WTC11 (cell line): ENCODE data around the gene ELAPOR1. TPM values are rescaled to one million over a fixed set of nuclear protein-coding genes. Genes with fewer than 3 reads are reported as not detected.
A peak's percentile ranks its signal among the peaks of the same experiment; 100 is the strongest.

Experiments used
- ATAC-seq: fragments of 200-7000 bp; cut with Tn5 transposase; 2 replicates; pipeline ENCODE4 v1.10.0; 2021; ENCODE audit warnings: mild to moderate bottlenecking, moderate library complexity
- CTCF ChIA-PET: fragments of 300-600 bp; sonication (Branson Sonifier 250); formaldehyde crosslinking; loops from one replicate; lab custom pipeline; 2021; ENCODE audit warnings: antibody characterized with exemption; lab: Charles Lee
- POLR2A ChIA-PET: fragments of 350-600 bp; sonication (Branson Sonifier 250); formaldehyde crosslinking; loops from one replicate; lab custom pipeline; 2021; ENCODE audit warnings: antibody characterized with exemption; lab: Charles Lee
- DNase-seq: peaks from one replicate; pipeline ENCODE4 v3.0.0; 2021; ENCODE audit warnings: low spot score
- H3K27ac Mint-ChIP-seq: 2 replicates; pipeline ENCODE4 v1.8.0; 2021; ENCODE audit warnings: mixed read lengths
- H3K27me3 Mint-ChIP-seq: 2 replicates; pipeline ENCODE4 v1.8.0; 2021; ENCODE audit warnings: low read depth, mild to moderate bottlenecking, moderate library complexity, mixed read lengths
- H3K36me3 Mint-ChIP-seq: 2 replicates; pipeline ENCODE4 v1.8.0; 2021; ENCODE audit warnings: mixed read lengths
- H3K4me1 Mint-ChIP-seq: 2 replicates; pipeline ENCODE4 v1.8.0; 2022; ENCODE audit warnings: mixed read lengths
- H3K4me3 Mint-ChIP-seq: 2 replicates; pipeline ENCODE4 v1.8.0; 2021; ENCODE audit warnings: mild to moderate bottlenecking, moderate library complexity, mixed read lengths
- H3K9me3 Mint-ChIP-seq: 2 replicates; pipeline ENCODE4 v1.8.0; 2021; ENCODE audit warnings: mixed read lengths
- AR ChIP-seq: fragments of 250-450 bp; sonication (Bioruptor Pico); IDR thresholded peaks from 2 replicates; pipeline ENCODE4 v1.9.0; 2021; ENCODE audit warnings: mild to moderate bottlenecking
- ARID4B ChIP-seq: sonication (generic); formaldehyde crosslinking; IDR thresholded peaks from 2 replicates; pipeline ENCODE4 v1.8.0; 2023; ENCODE audit warnings: missing genetic modification reagents, mild to moderate bottlenecking, borderline replicate concordance
- ATF2 ChIP-seq: sonication (generic); formaldehyde crosslinking; IDR thresholded peaks from 2 replicates; pipeline ENCODE4 v1.8.1; 2022; ENCODE audit warnings: low read depth, missing genetic modification reagents, borderline replicate concordance
- GABPB1 ChIP-seq: sonication (generic); formaldehyde crosslinking; IDR thresholded peaks from 2 replicates; pipeline ENCODE4 v1.8.1; 2023; ENCODE audit warnings: mild to moderate bottlenecking, missing genetic modification reagents
- KAT7 ChIP-seq: sonication (generic); formaldehyde crosslinking; IDR thresholded peaks from 2 replicates; pipeline ENCODE4 v1.8.1; 2023; ENCODE audit warnings: missing genetic modification reagents, mild to moderate bottlenecking, borderline replicate concordance
- MAX ChIP-seq: sonication (generic); formaldehyde crosslinking; IDR thresholded peaks from 2 replicates; pipeline ENCODE4 v1.8.0; 2022; ENCODE audit warnings: mild to moderate bottlenecking, missing genetic modification reagents
- PREB ChIP-seq: sonication (generic); formaldehyde crosslinking; IDR thresholded peaks from 2 replicates; pipeline ENCODE4 v1.8.1; 2022; ENCODE audit warnings: mild to moderate bottlenecking, missing genetic modification reagents, moderate library complexity, borderline replicate concordance
- RORB ChIP-seq: fragments of 250-450 bp; sonication (Bioruptor Pico); IDR thresholded peaks from 2 replicates; pipeline ENCODE4 v1.9.0; 2021; ENCODE audit warnings: mild to moderate bottlenecking
- SP1 ChIP-seq: sonication (generic); formaldehyde crosslinking; conservative IDR thresholded peaks from 2 replicates; pipeline ENCODE4 v1.8.1; 2022; ENCODE audit warnings: missing genetic modification reagents
- TEAD4 ChIP-seq: sonication (generic); formaldehyde crosslinking; IDR thresholded peaks from 2 replicates; pipeline ENCODE4 v1.8.0; 2022; ENCODE audit warnings: mild to moderate bottlenecking, missing genetic modification reagents
- USF1 ChIP-seq: sonication (generic); formaldehyde crosslinking; IDR thresholded peaks from 2 replicates; pipeline ENCODE4 v1.8.0; 2022; ENCODE audit warnings: mild to moderate bottlenecking, missing genetic modification reagents
- ZBTB43 ChIP-seq: sonication (generic); formaldehyde crosslinking; IDR thresholded peaks from 2 replicates; pipeline ENCODE4 v1.8.1; 2023; ENCODE audit warnings: mild to moderate bottlenecking, missing genetic modification reagents
- ZNF232 ChIP-seq: sonication (generic); formaldehyde crosslinking; IDR thresholded peaks from 2 replicates; pipeline ENCODE4 v1.8.0; 2022; ENCODE audit warnings: mild to moderate bottlenecking, missing genetic modification reagents
- ZNF396 ChIP-seq: fragments of 250-450 bp; sonication (Bioruptor Pico); IDR thresholded peaks from 2 replicates; pipeline ENCODE4 v1.8.0; 2021; ENCODE audit warnings: mild to moderate bottlenecking, moderate library complexity, borderline replicate concordance
- ZNF416 ChIP-seq: fragments of 250-450 bp; sonication (Bioruptor Pico); IDR thresholded peaks from 2 replicates; pipeline ENCODE4 v1.9.0; 2021; ENCODE audit warnings: mild to moderate bottlenecking, inconsistent platforms
- ZNF425 ChIP-seq: fragments of 250-450 bp; sonication (Bioruptor Pico); conservative IDR thresholded peaks from 2 replicates; pipeline ENCODE4 v1.9.0; 2021; ENCODE audit warnings: mild to moderate bottlenecking
- ZNF671 ChIP-seq: fragments of 250-450 bp; sonication (Bioruptor Pico); IDR thresholded peaks from 2 replicates; pipeline ENCODE4 v1.8.0; 2021; ENCODE audit warnings: mild to moderate bottlenecking
- total RNA-seq: library from RNA; stranded (reverse); gene quantifications from 3 replicates; pipeline ENCODE4 v1.2.3, GENCODE V29; 2021

Gene ELAPOR1
- total RNA-seq, 1 experiment from 2014 or later: 1.1 TPM

GRCh38 chr1:109075531-109076490 is 38.1 kb upstream of the ELAPOR1 start, which contains the start of gene TAF13 (continued):
- TF ChIP-seq ARID4B (peak; percentile 71; the same call in 1 of the 2 replicates), TEAD4 (CRISPR knock-in tag) (no peak), KAT7 (CRISPR knock-in tag) (0 out of 2 replicates have a peak, but pooled peaks have one; percentile 46), ZBTB43 (CRISPR knock-in tag) (0 out of 2 replicates have a peak, but pooled peaks have one; percentile 45), GABPB1 (CRISPR knock-in tag) (peak; percentile 77; the same call in 1 of the 2 replicates), USF1 (peak; percentile 39; the same call in 1 of the 2 replicates), ZNF232 (no peak)

- H3K27ac Mint-ChIP-seq: no peak overlapping the region
- H3K4me3 Mint-ChIP-seq: no peak overlapping the region
- ChIA-PET POLR2A (interaction anchor here (0.6 to 0.7 kb wide), 2 partner anchors 61 to 111 kb away, joined by 3 to 4 read pairs; no protein-coding TSS in a partner anchor), CTCF (no interaction called here)
- TF ChIP-seq TEAD4 (CRISPR knock-in tag) (no peak), USF1 (no peak), ZNF396 (CRISPR knock-in tag) (no peak), RORB (CRISPR knock-in tag) (no peak), ZNF425 (CRISPR knock-in tag) (no peak), ZNF671 (CRISPR knock-in tag) (no peak), PREB (CRISPR knock-in tag) (no peak), AR (no peak), ZNF416 (no peak), MAX (CRISPR knock-in tag) (no peak), ATF2 (CRISPR knock-in tag) (no peak), SP1 (CRISPR knock-in tag) (no peak)
- peaks cover 32% of the 10 kb centered on the region for H3K4me1 Mint-ChIP-seq
- DNase-seq: no peak
- H3K9me3 Mint-ChIP-seq: no peaks in the 10 kb centered on the region
- ATAC-seq: no peak
- peaks cover 19% of the 10 kb centered on the region for H3K36me3 Mint-ChIP-seq
- H3K27me3 Mint-ChIP-seq: no peaks in the 10 kb centered on the region
Measured at GRCh38 chr1:109078317-109078716, 35.6 kb upstream of the ELAPOR1 start.
